Body of pancreas (tissue), 4 donors: ENCODE results near the gene GFRA1.

Source experiments
- CTCF ChIP-seq, 7 experiments: fragments of 450-650 bp in 4 of 7; fragments of 200-600 bp in 3 of 7; sonication (generic) in 3 of 7; IDR thresholded peaks; one replicate each; pipeline ENCODE4 v1.5.1; 2016 to 2019; ENCODE audit warnings: antibody characterized with exemption in 7 of 7
- POLR2A ChIP-seq, 3 donors: fragments of 450-650 bp; IDR thresholded peaks; one replicate each; pipeline ENCODE4 v1.6.1; 2016; ENCODE audit warnings: antibody characterized with exemption in 3 of 3, mild to moderate bottlenecking in 2 of 3

GRCh38 chr10:116190883-116191282 is 82.1 kb downstream of the GFRA1 start:
- TF ChIP-seq CTCF (IDR thresholded peaks at IDR 0.05) (no peak), POLR2A (IDR thresholded peaks at IDR 0.05) (no peak)
